ENCODE measurements around the gene FTO.

The FTO gene

DNA sequence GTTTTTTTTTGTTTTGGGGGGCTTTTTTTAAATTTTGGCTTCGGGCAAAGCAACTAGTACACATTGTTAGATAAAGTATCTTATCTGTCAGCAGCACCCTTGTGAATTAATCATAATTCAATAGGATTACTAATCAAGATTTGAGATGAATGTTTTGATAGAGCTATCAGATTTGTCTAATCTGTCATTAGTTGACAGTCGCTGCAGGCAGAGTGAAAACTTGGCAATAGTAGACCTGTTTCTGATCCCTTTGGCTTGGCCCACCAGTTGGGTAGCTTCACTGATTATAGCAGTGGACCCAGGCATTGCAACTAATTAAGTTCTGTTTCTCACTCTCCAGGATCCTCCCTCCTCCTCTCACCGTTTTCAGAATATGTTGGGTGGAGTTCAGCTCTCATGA is 324.0 kb downstream of the FTO start:
- TF ChIP-seq, protein P1, sequence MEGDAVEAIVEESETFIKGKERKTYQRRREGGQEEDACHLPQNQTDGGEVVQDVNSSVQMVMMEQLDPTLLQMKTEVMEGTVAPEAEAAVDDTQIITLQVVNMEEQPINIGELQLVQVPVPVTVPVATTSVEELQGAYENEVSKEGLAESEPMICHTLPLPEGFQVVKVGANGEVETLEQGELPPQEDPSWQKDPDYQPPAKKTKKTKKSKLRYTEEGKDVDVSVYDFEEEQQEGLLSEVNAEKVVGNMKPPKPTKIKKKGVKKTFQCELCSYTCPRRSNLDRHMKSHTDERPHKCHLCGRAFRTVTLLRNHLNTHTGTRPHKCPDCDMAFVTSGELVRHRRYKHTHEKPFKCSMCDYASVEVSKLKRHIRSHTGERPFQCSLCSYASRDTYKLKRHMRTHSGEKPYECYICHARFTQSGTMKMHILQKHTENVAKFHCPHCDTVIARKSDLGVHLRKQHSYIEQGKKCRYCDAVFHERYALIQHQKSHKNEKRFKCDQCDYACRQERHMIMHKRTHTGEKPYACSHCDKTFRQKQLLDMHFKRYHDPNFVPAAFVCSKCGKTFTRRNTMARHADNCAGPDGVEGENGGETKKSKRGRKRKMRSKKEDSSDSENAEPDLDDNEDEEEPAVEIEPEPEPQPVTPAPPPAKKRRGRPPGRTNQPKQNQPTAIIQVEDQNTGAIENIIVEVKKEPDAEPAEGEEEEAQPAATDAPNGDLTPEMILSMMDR (IDR thresholded peaks at IDR 0.05; ENCODE audit: control insufficient read depth, extremely low read depth, insufficient read depth): no peak
- H3K4me3 ChIP-seq (ENCODE audit: low read depth, low read length): no peak overlapping the region
- no peak for DNase-seq (ENCODE audit: low read depth)

GRCh38 chr16:54030451-54030850 is 326.5 kb downstream of the FTO start:
- DNase-seq (ENCODE audit: low read depth): peak; percentile 71
- TF ChIP-seq, protein P1 (IDR thresholded peaks at IDR 0.05; ENCODE audit: control insufficient read depth, extremely low read depth, insufficient read depth): no peak
- H3K4me3 ChIP-seq (ENCODE audit: low read depth, low read length): no peak overlapping the region

DNA sequence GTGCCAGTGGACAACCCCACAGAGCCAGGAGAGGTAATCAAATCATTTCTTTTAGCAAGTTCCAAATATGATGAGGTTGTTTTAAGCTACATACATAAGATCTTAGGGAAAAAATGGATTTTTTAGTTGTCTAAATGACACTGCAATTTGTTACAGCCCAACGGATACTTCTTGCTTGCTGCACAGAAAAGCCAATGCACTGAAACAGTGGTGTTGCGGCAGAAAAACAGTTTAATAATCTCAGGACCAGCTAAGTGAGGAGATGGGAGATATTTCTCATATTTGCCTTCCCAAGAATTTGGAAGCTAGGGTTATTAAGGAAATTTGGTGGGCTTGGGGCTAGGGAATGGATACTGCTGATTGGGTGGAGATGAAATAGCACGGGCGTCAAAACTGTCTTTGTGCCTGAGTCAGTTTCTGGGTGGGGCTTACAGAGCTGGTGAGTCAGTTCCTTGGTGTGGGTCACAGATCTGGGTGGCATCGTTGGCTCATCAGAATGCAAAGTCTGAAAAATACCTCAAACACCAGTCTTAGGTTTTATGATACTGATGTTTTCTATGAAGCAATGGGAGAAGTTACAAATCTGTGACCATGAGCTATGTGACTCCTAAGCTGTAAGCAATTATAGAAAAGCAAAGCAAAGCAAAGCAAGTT is 327.3 kb downstream of the FTO start:
- no peak for DNase-seq (ENCODE audit: low read depth)
- no peak overlapping the region for H3K4me3 ChIP-seq (ENCODE audit: low read depth, low read length)
- TF ChIP-seq, protein P1 (IDR thresholded peaks at IDR 0.05; ENCODE audit: control insufficient read depth, extremely low read depth, insufficient read depth): no peak

DNA sequence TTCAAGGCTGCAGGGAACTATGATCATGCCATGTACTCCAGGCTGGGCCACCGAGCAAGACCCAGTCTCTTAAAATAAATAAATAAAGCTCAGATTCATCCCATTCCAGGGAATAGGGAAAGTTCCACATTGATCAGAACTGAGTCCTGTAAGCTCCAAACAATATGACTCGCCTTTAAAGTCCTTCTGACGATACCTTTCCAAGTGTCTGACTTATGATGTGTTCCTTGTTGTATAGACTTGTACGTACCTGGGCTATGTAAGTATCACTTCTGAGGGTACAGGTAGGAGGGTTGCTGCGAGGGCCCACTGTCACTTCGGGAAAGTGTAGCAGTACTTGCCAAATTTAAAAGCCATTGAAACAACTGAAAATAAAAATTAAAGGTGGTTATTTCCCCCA is 329.8 kb downstream of the FTO start:
- no peak overlapping the region for H3K4me3 ChIP-seq (ENCODE audit: low read depth, low read length)
- TF ChIP-seq, protein P1 (IDR thresholded peaks at IDR 0.05; ENCODE audit: control insufficient read depth, extremely low read depth, insufficient read depth): no peak
- DNase-seq (ENCODE audit: low read depth): no peak

DNA sequence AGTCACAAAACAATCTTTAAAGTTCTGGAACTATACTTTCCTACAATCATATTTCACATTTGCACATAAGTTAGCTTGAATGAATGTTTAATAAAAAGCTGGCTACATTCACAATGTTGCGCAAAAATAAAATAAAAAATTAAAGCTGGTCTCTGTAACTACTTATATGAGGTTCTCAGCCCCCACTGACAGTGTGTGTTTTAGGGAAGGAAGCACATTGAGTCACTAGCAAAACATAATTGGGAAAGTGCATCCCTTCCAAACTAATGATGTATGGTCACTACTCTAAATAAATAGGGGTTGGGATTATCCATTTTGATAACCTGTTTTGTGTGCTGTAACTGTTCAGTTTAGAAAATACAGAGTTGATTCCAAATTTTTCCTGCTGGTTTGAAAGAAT is 330.7 kb downstream of the FTO start:
- TF ChIP-seq, protein P1 (IDR thresholded peaks at IDR 0.05; ENCODE audit: control insufficient read depth, extremely low read depth, insufficient read depth): no peak
- H3K4me3 ChIP-seq (ENCODE audit: low read depth, low read length): no peak overlapping the region
- DNase-seq (ENCODE audit: low read depth): no peak

DNA sequence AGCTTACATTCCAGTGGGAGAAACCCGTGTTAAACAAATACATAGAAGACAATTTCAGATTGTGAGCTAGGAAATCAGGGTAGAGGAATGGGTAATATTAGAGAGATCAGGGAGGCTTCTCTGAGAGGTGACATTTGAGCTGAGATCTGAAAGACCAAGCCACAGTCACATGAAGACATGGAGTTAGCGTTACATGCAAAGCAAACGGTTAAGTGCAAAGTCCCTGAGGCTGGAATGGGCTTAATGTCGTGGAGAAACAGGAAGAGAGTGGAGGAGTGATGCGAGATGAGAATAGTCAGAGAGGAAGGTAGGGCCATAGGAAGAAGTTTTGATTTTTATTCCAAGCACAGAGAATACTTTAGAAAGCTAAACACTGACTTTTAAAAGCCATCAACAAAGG is 336.5 kb downstream of the FTO start:
- TF ChIP-seq, protein P1 (IDR thresholded peaks at IDR 0.05; ENCODE audit: control insufficient read depth, extremely low read depth, insufficient read depth): no peak
- no peak overlapping the region for H3K4me3 ChIP-seq (ENCODE audit: low read depth, low read length)
- no peak for DNase-seq (ENCODE audit: low read depth)

GRCh38 chr16:54040975-54041374 is 337.0 kb downstream of the FTO start:
- TF ChIP-seq, protein P1 (IDR thresholded peaks at IDR 0.05; ENCODE audit: control insufficient read depth, extremely low read depth, insufficient read depth): no peak
- DNase-seq (ENCODE audit: low read depth): no peak
- no peak overlapping the region for H3K4me3 ChIP-seq (ENCODE audit: low read depth, low read length)
